Suprapubic skin (tissue), 3 donors: ENCODE results near the gene ARHGEF7.

ENCODE experiments used
- CTCF ChIP-seq, 2 donors: fragments of 200-600 bp in 1 of 2; fragments of 450-650 bp in 1 of 2; sonication (generic) in 1 of 2; IDR thresholded peaks; one replicate each; pipeline ENCODE4 v1.5.1; 2016 to 2019; ENCODE audit warnings: antibody characterized with exemption in 2 of 2, mild to moderate bottlenecking in 1 of 2, moderate library complexity in 1 of 2
- EP300 ChIP-seq: sonication (generic); formaldehyde crosslinking; IDR thresholded peaks from one replicate; pipeline ENCODE4 v1.6.1; 2017; ENCODE audit warnings: antibody characterized with exemption

DNA sequence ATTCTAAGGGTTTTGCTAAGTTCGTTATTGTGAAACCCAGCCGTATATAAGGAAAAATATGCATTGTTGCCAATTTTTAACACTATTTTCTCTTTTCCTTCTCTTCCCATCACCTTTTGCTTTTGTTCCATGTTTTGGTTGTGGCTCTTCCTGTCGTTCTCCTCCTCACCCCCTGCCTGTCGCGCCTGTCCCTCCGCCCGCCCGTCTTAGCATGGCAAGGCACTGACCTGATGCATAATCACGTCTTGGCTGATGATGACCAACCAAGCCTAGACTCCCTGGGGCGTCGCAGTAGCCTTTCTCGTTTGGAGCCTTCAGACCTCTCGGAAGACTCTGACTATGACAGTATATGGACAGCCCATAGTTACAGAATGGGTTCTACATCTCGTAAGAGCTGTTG, 176.8 kb downstream of the ARHGEF7 start:
- TF ChIP-seq CTCF (IDR thresholded peaks at IDR 0.05), result no peak
- no peak for TF ChIP-seq EP300
